NCI-H2029 (cell line): ENCODE results near the gene EEF1A2.
A peak's percentile ranks its signal among the peaks of the same experiment; 100 is the strongest.

Source experiments
- DNase-seq: peaks from one replicate; lab custom pipeline; 2025; lab: John Stamatoyannopoulos, UW

EEF1A2 gene

GRCh38 chr20:63536997-63537524 is 38.2 kb upstream of the EEF1A2 start, which contains the start of gene PTK6:
Gene PTK6, minus strand, starts transcription at chr20:63537376. Its CDS starts 62 bp downstream, at chr20:63537314.
- no peak for DNase-seq

- DNase-seq: no peak
Observed at GRCh38 chr20:63536241-63536977, 37.5 kb upstream of the EEF1A2 start.

- DNase-seq: no peak
Observed at GRCh38 chr20:63534831-63535651, 36.2 kb upstream of the EEF1A2 start.

GRCh38 chr20:63534427-63534830 is 35.5 kb upstream of the EEF1A2 start:
- no peak for DNase-seq

- no peak for DNase-seq
Observed at GRCh38 chr20:63533871-63534393, 35.0 kb upstream of the EEF1A2 start.

GRCh38 chr20:63533388-63533787 is 34.5 kb upstream of the EEF1A2 start:
- DNase-seq: no peak

- no peak for DNase-seq
Observed at GRCh38 chr20:63532449-63532971, 33.6 kb upstream of the EEF1A2 start.

- DNase-seq: no peak
Observed at GRCh38 chr20:63531686-63532448, 33.0 kb upstream of the EEF1A2 start.

GRCh38 chr20:63530788-63531160 is 31.9 kb upstream of the EEF1A2 start:
- no peak for DNase-seq

- DNase-seq: no peak
Observed at GRCh38 chr20:63529861-63530787, 31.2 kb upstream of the EEF1A2 start.

- DNase-seq: no peak
Observed at GRCh38 chr20:63529180-63529860, 30.4 kb upstream of the EEF1A2 start.

GRCh38 chr20:63527184-63527583 is 28.3 kb upstream of the EEF1A2 start:
- no peak for DNase-seq

- no peak for DNase-seq
Observed at GRCh38 chr20:63525971-63526370, 27.1 kb upstream of the EEF1A2 start.

GRCh38 chr20:63525185-63525584 is 26.3 kb upstream of the EEF1A2 start:
- no peak for DNase-seq

GRCh38 chr20:63522981-63523611 is 24.2 kb upstream of the EEF1A2 start:
- DNase-seq: no peak

GRCh38 chr20:63522091-63522868 is 23.4 kb upstream of the EEF1A2 start:
- DNase-seq: no peak

- no peak for DNase-seq
Observed at GRCh38 chr20:63521602-63522001, 22.7 kb upstream of the EEF1A2 start.

- DNase-seq: peak; percentile 55
Observed at GRCh38 chr20:63520934-63521601, 22.2 kb upstream of the EEF1A2 start.
